Heart left ventricle (tissue), 13 donors: Measurements from ENCODE around the gene EGR4.

Source experiments
- CTCF ChIP-seq, 12 donors: fragments of 200-600 bp; sonication (generic) in 4 of 12; IDR thresholded peaks; one replicate each; pipeline versions ENCODE4 v1.5.0 to v1.8.0; 2018 to 2022; ENCODE audit warnings: antibody characterized with exemption in 12 of 12, mild to moderate bottlenecking in 5 of 12
- POLR2A ChIP-seq, 2 donors: fragments of 450-650 bp; IDR thresholded peaks; one replicate each; pipeline ENCODE4 v1.6.1; 2017; ENCODE audit warnings: antibody characterized with exemption in 2 of 2, mild to moderate bottlenecking in 2 of 2, moderate library complexity in 2 of 2
- donor health status: ischemic (EF 13 %, LVEDD 7.1; RV severe dilation, severe dysfunction).
- donor health status: DM: no; HTN: yes; CAD: no.
- donor health status: DM: no; HTN: no; CAD: no.
- donor health status: ischemic (EF 25% LVEDD 6.9; RV normal size, moderate dysfunction).
- donor health status: ischemic (EF 25% LVEDD 5.7; RV mildly dilated, moderate dysfunction).
- donor health status: ischemic (EF 35%, LVEDD 5.7; RV mildly dilated, moderate dysfunction).
- donor health status: nonischemic (EF 11% LVEDD 7.7; RV severe dilation, severe dysfunction).
- donor health status: DM: yes; HTN: yes; CAD: no.
- donor health status: PGD.
- donor health status: ischemic (EF 29% LVEDD 5.4; RV normal size, mild dysfunction).
- donor health status: nonischemic (EF 23%, LVEDD 6.1; RV moderate dilation, normal function).

- TF ChIP-seq CTCF (IDR thresholded peaks at IDR 0.05) (no peak), POLR2A (IDR thresholded peaks at IDR 0.05) (no peak)
These were observed 26.3 kb downstream of the EGR4 start for GRCh38 chr2:73267008-73267407.
